H1 (cell line): ENCODE measurements around the gene GALNT18. TPM values are rescaled to one million over a fixed set of nuclear protein-coding genes. Genes with fewer than 3 reads are reported as not detected.

Source experiments
- BCL11A ChIP-seq, 2 experiments: IDR thresholded peaks; one replicate each; pipeline ENCODE4 v1.6.1; 2011; ENCODE audit warnings: low read depth in 2 of 2, low read length in 2 of 2, mild to moderate bottlenecking in 2 of 2
- CBX8 ChIP-seq: fragments of 300-800, 300-1000 bp; sonication (generic); IDR thresholded peaks from 2 replicates; pipeline ENCODE4 v1.7.1; 2016; ENCODE audit warnings: low read depth, low read length, borderline replicate concordance
- CHD1 ChIP-seq: IDR thresholded peaks from 2 replicates; pipeline ENCODE4 v1.6.1; 2012; ENCODE audit warnings: low read depth, low read length, improper control_type of control experiment
- CHD2 ChIP-seq: IDR thresholded peaks from 2 replicates; pipeline ENCODE4 v1.6.1; 2012; ENCODE audit warnings: low read length, improper control_type of control experiment
- GTF2F1 ChIP-seq: IDR thresholded peaks from 2 replicates; pipeline ENCODE4 v1.6.1; 2012; ENCODE audit warnings: low read depth, low read length, improper control_type of control experiment, borderline replicate concordance
- JUN ChIP-seq: IDR thresholded peaks from 2 replicates; pipeline ENCODE4 v1.6.1; 2011; ENCODE audit warnings: low read depth, mild to moderate bottlenecking, improper control_type of control experiment, low read length
- PHF8 ChIP-seq: fragments of 200-600 bp; sonication (generic); conservative IDR thresholded peaks from 2 replicates; pipeline ENCODE4 v1.7.1; 2012; ENCODE audit warnings: low read depth, mild to moderate bottlenecking, inconsistent platforms, low read length, moderate library complexity
- TAF7 ChIP-seq: optimal IDR thresholded peaks from 2 replicates; pipeline ENCODE3; 2011; ENCODE audit warnings: low read depth, mild to moderate bottlenecking, inconsistent platforms, low read length, moderate library complexity, borderline replicate concordance
- TEAD4 ChIP-seq: IDR thresholded peaks from 2 replicates; pipeline ENCODE4 v1.6.1; 2012; ENCODE audit warnings: low read depth, low read length, inconsistent platforms, mixed read lengths
- polyA plus RNA-seq, 7 experiments: library from polyadenylated mRNA; depleted of rRNA in 3 of 7; stranded (reverse) in 5 of 7; unstranded in 2 of 7; fragments of >200 nt in 5 of 7; fragments of 200-250 nt in 2 of 7; gene quantifications; 1 replicate in 5 of 7; 2 replicates in 1 of 7; 4 replicates in 1 of 7; pipeline versions ENCODE4 v1.2.1 to v1.2.3, GENCODE V29; 2011 to 2013; ENCODE audit warnings: missing spikeins in 2 of 7, mixed read lengths in 2 of 7
- total RNA-seq: library from RNA; stranded (reverse); fragmentation: NEBNext Ultra II Directional; extraction: Animal tissue kit (Norgen Biotek cat#: 25700); gene quantifications from 2 replicates; pipeline ENCODE4 v1.2.1, GENCODE V29; 2021

The GALNT18 gene
- total and polyA plus RNA-seq, 2 of the 8 experiments (the other 6 are each of a cell fraction or from before 2014, with no cell fraction given) = 6.0 to 9.4 TPM

- TF ChIP-seq CBX8 (no peak), TAF7 (no peak), CHD1 (no peak), PHF8 (no peak), GTF2F1 (no peak), TEAD4 (no peak), CHD2 (no peak), BCL11A (IDR thresholded peaks at IDR 0.05; ENCODE audit: low read depth in 2 of 2, low read length in 2 of 2) (no peak), JUN (no peak)
Measured at GRCh38 chr11:11245453-11245852, 376.4 kb downstream of the GALNT18 start (continued).
